ENCODE measurements around the gene ADIRF. TPM values are rescaled to one million over a fixed set of nuclear protein-coding genes. Genes with fewer than 3 reads are reported as not detected.

ADIRF gene
- total RNA-seq, 2 donors from 2014 or later: 0.53 TPM; not detected in 1

- Mint-ChIP-seq H3K27me3 (ENCODE audit: insufficient read depth) (no peaks in the 10 kb centered on the region), H3K4me3 (peak overlapping the region; percentile 26), H3K4me1 (peaks cover 13% of the 10 kb centered on the region), H3K36me3 (ENCODE audit: low read depth) (peaks cover 12% of the 10 kb centered on the region), H3K27ac (peak overlapping the region; percentile 87), H3K9me3 (peaks cover 39% of the 10 kb centered on the region)
- Histone ChIP-seq H3K36me3 (ENCODE audit: control insufficient read depth, insufficient read depth, low read length) (no peaks in the 10 kb centered on the region), H3K4me1 (ENCODE audit: control insufficient read depth, insufficient read depth, low read length) (peaks cover 15% of the 10 kb centered on the region), H3K27ac (ENCODE audit: low read depth, low read length) (peak overlapping the region; percentile 66), H3K27me3 (ENCODE audit: control insufficient read depth, insufficient read depth, low read length, poor library complexity, severe bottlenecking) (no peaks in the 10 kb centered on the region), H3K4me3 (ENCODE audit: low read length) (no peak overlapping the region), H3K9ac (ENCODE audit: extremely low read depth, low read length, poor library complexity, severe bottlenecking) (no peak overlapping the region), H3K9me3 (ENCODE audit: control insufficient read depth, low read length) (peaks cover 23% of the 10 kb centered on the region)
- 56 to 78% methylated on average over 7 to 15 of the region's 15 CpGs for WGBS, 2 experiments (ENCODE audit: insufficient coverage in 1 of 2, insufficient read length in 1 of 2)
- TF ChIP-seq, protein P1, sequence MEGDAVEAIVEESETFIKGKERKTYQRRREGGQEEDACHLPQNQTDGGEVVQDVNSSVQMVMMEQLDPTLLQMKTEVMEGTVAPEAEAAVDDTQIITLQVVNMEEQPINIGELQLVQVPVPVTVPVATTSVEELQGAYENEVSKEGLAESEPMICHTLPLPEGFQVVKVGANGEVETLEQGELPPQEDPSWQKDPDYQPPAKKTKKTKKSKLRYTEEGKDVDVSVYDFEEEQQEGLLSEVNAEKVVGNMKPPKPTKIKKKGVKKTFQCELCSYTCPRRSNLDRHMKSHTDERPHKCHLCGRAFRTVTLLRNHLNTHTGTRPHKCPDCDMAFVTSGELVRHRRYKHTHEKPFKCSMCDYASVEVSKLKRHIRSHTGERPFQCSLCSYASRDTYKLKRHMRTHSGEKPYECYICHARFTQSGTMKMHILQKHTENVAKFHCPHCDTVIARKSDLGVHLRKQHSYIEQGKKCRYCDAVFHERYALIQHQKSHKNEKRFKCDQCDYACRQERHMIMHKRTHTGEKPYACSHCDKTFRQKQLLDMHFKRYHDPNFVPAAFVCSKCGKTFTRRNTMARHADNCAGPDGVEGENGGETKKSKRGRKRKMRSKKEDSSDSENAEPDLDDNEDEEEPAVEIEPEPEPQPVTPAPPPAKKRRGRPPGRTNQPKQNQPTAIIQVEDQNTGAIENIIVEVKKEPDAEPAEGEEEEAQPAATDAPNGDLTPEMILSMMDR (conservative IDR thresholded peaks at IDR 0.05): no peak
- DNase-seq: peak; percentile 95
Observed at GRCh38 chr10:86953747-86954680, 14.3 kb upstream of the ADIRF start.

DNA sequence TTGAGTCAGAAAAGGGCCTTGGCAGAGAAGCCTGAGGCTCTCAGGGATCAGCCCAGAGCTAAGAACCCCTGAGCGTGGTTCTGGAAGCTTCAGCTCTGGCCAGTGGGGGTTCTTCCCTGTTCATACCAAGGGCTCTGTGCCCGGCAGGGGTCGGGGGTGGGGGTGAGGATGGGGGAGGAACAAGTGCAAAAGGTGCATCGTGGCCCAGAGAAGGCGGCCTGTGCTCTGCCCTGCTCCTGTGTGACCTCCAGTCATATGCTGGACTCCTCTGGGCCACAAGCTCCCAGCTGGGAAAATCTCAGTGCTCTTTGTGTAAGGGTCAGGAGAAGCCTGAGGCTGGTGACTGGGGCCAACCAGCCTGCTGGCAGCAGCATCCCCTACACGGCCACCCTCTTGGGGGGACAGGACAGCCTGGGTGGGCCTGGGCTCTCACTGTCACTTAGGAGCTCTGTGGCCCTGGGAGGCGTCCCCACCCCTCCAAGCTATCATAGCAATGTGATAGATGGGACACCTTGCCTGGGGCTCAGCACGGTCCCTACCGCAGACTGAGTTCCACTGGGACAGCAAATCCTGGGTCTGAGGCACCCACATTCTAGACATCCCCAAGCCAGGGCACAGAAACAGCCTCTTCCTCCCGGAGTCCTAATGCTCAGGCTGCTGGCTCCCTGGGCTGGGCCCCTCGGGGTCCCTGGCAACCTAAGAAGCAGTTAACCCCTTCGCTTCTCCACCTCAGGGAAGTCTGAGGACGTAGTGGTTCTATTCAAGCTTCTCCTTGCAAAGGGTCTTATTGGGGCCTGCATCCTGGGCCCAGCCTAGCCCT, 13.4 kb upstream of the ADIRF start:
- Histone ChIP-seq H3K9ac (ENCODE audit: extremely low read depth, low read length, poor library complexity, severe bottlenecking) (no peak overlapping the region), H3K27me3 (ENCODE audit: control insufficient read depth, insufficient read depth, low read length, poor library complexity, severe bottlenecking) (no peaks in the 10 kb centered on the region), H3K9me3 (ENCODE audit: control insufficient read depth, low read length) (peaks cover 23% of the 10 kb centered on the region), H3K4me1 (ENCODE audit: control insufficient read depth, insufficient read depth, low read length) (peaks cover 15% of the 10 kb centered on the region), H3K36me3 (ENCODE audit: control insufficient read depth, insufficient read depth, low read length) (no peaks in the 10 kb centered on the region), H3K4me3 (ENCODE audit: low read length) (no peak overlapping the region), H3K27ac (ENCODE audit: low read depth, low read length) (peak overlapping the region; percentile 66)
- 62 to 69% methylated on average over 7 to 13 of the region's 13 CpGs for WGBS, 2 experiments (ENCODE audit: insufficient coverage in 1 of 2, insufficient read length in 1 of 2)
- no peak for DNase-seq
- no peaks in the 10 kb centered on the region for H3K27me3 Mint-ChIP-seq (ENCODE audit: insufficient read depth)
- H3K9me3 Mint-ChIP-seq: peaks cover 39% of the 10 kb centered on the region
- H3K36me3 Mint-ChIP-seq (ENCODE audit: low read depth): peaks cover 12% of the 10 kb centered on the region
- H3K4me3 Mint-ChIP-seq: no peak overlapping the region
- TF ChIP-seq, protein P1 (conservative IDR thresholded peaks at IDR 0.05): no peak
- H3K4me1 Mint-ChIP-seq: peaks cover 16% of the 10 kb centered on the region
- peak overlapping the region; percentile 87 for H3K27ac Mint-ChIP-seq

DNA sequence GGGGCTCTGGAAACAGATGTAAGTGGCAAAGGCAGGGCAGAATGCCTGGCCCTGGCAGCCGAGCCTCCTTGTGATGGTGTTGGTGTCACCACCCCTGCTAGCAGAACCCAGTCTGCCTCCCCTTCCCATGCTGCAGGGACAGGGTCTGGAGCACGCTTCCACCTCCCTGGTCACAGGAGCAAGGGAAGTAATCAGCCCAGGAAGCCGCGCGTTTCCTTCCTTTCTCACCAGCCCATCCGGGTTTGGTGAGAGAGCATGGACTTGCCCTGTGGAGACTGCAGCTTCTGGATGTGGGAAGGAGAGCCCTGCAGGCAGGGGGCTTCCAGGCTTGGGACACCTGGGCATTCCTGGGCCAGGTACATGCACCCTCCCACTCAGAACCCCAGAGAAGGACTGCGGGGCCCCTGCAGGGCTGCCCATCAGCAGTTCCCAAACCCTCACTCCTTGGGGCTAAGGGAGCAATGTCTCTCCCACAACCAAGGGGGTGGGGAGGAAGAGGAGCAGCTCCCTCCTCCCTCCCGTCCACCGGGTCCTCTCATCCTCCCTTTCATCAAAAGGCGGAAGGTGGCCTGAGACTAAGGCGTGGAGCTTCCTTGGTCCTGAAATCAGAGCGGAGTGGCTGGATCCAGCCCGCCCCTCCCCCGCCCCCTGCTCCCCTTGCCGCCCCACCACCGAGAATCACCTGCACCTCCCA, 12.6 kb upstream of the ADIRF start:
- peak; percentile 76 for DNase-seq
- peaks cover 10% of the 10 kb centered on the region for H3K36me3 Mint-ChIP-seq (ENCODE audit: low read depth)
- peaks cover 35% of the 10 kb centered on the region for H3K9me3 Mint-ChIP-seq
- Histone ChIP-seq H3K36me3 (ENCODE audit: control insufficient read depth, insufficient read depth, low read length) (no peaks in the 10 kb centered on the region), H3K4me1 (ENCODE audit: control insufficient read depth, insufficient read depth, low read length) (peaks cover 15% of the 10 kb centered on the region), H3K9ac (ENCODE audit: extremely low read depth, low read length, poor library complexity, severe bottlenecking) (no peak overlapping the region), H3K27me3 (ENCODE audit: control insufficient read depth, insufficient read depth, low read length, poor library complexity, severe bottlenecking) (no peaks in the 10 kb centered on the region), H3K9me3 (ENCODE audit: control insufficient read depth, low read length) (peaks cover 23% of the 10 kb centered on the region), H3K27ac (ENCODE audit: low read depth, low read length) (no peak overlapping the region), H3K4me3 (ENCODE audit: low read length) (no peak overlapping the region)
- TF ChIP-seq, protein P1 (conservative IDR thresholded peaks at IDR 0.05): no peak
- H3K4me1 Mint-ChIP-seq: peaks cover 18% of the 10 kb centered on the region
- 70 to 80% methylated on average over 1 to 15 of the region's 16 CpGs for WGBS, 2 experiments (ENCODE audit: insufficient coverage in 1 of 2, insufficient read length in 1 of 2)
- no peak overlapping the region for H3K27ac Mint-ChIP-seq
- H3K27me3 Mint-ChIP-seq (ENCODE audit: insufficient read depth): no peaks in the 10 kb centered on the region
- H3K4me3 Mint-ChIP-seq: no peak overlapping the region
